Body of pancreas (tissue), 4 donors: ENCODE results near the gene SLC6A11.

Experiments used
- CTCF ChIP-seq, 7 experiments: fragments of 450-650 bp in 4 of 7; fragments of 200-600 bp in 3 of 7; sonication (generic) in 3 of 7; IDR thresholded peaks; one replicate each; pipeline ENCODE4 v1.5.1; 2016 to 2019; ENCODE audit warnings: antibody characterized with exemption in 7 of 7
- POLR2A ChIP-seq, 3 donors: fragments of 450-650 bp; IDR thresholded peaks; one replicate each; pipeline ENCODE4 v1.6.1; 2016; ENCODE audit warnings: antibody characterized with exemption in 3 of 3, mild to moderate bottlenecking in 2 of 3

- TF ChIP-seq CTCF (IDR thresholded peaks at IDR 0.05) (no peak), POLR2A (IDR thresholded peaks at IDR 0.05) (no peak)
Observed at GRCh38 chr3:10777627-10778026, 38.4 kb upstream of the SLC6A11 start.
